NCI-H187 treated with DMSO at 0.1 percent for 48 hours (cell line): ENCODE data around the gene ITPR3.
"Not testable (repeated sequence)": the region's sequence is repeated elsewhere in the genome, so short reads cannot be mapped to it uniquely, and the experiment has no call there.

Source experiments
- DNase-seq: peaks from one replicate; lab custom pipeline; 2025; lab: John Stamatoyannopoulos, UW

The ITPR3 gene

GRCh38 chr6:33591424-33592032, 29.6 kb upstream of the ITPR3 start:
- DNase-seq = no peak

DNA sequence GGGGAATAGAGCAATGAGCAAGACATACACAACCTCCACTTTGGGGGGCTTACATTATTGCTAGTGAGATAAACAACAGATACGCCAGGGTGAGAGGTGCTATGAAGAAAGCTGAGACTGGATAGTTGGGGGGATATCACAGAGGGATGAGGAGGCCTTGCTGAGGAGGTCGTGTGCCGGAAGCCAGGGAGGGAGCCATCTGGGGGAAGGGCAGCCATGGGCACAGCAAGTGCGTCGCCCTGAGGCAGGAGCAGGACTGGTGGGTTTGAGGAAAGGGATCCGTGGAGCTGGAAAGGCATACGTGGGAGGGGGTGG, 28.9 kb upstream of the ITPR3 start:
- DNase-seq = no peak

DNA sequence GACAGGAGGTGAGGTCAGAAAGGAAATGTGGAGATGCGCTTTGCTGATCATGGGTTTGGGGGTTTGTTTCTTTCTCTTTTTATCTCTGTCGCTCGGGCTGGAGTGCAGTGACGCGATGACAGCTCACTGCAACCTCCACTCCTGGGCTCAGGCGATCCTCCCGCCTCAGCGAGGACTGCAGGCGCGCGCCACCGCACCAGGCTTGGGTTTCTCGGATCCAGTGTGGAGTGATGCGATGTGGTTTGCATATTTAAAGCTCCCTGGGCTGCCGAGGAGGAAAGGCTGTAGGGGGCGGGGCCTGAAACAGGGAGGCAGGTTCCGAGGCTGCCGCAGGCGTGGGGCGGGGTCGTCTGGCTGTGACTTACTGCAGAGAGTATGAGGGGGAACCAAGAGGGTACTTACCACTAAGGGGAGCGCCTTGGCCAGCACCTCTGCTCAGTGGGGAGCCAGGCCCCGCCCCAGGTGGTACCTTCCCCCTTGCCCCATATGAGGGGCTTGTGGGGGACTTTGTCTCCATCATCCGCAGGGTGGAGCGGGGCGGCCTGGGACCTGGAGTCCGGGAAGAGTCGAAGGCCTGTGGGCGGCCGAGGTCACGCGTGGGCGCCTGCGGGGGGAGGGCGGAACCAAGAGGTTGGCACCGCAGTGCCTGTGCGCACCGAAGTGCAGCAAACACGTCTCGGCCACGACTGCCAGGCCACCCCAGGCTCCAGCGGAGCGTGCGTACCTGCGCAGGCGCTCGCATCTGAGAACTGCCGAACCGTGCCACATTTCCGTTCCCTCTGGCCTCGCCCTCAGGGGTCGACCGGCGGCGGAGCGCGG, 28.3 kb upstream of the ITPR3 start:
- no peak for DNase-seq

- no peak for DNase-seq
Observed at GRCh38 chr6:33593414-33593727, 27.8 kb upstream of the ITPR3 start.

GRCh38 chr6:33595001-33595846, 25.9 kb upstream of the ITPR3 start:
- DNase-seq = no peak

- not testable (repeated sequence) for DNase-seq
Observed at GRCh38 chr6:33596894-33597293, 24.2 kb upstream of the ITPR3 start.

DNA sequence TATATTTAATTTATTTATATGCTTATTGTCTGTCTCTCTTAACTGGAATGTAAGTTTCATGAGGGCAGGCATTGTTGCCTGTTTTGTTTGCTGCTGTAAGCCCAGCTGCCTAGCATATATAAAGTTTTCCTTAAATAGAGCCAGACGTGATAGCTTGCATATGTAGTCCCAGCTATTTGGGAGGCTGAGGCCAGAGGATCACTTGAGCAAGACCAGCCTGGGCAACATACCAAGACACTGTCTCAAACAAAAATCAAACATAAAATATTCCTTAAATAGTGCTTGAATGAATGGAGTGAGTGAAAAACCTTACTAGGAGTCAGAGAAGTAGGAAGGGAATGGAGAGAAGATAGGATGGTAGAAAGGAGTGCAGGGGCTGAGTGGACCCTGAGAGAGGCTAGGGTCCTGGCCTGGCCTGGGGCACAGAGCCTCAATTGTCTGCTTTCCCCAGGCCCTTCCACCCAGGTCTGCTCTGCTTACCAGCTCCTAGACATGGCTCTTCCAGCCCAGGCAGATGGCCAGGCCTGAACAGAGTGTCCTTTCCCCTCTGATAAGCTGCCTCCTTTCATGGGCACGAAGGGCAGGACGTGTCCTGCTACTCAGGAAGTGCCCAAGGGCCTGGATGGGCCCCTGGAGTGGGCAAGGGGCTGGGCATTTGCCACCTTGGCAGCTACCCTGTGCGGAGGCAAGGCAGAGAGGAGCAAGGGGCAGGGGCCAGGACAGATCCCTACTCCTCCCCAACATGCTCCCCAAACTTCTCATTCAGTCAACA, 23.4 kb upstream of the ITPR3 start:
- no peak for DNase-seq

GRCh38 chr6:33599413-33599938, 21.6 kb upstream of the ITPR3 start:
- DNase-seq = no peak

GRCh38 chr6:33600761-33601160, 20.4 kb upstream of the ITPR3 start:
- no peak for DNase-seq

GRCh38 chr6:33602180-33602579, 18.9 kb upstream of the ITPR3 start:
- DNase-seq = no peak

DNA sequence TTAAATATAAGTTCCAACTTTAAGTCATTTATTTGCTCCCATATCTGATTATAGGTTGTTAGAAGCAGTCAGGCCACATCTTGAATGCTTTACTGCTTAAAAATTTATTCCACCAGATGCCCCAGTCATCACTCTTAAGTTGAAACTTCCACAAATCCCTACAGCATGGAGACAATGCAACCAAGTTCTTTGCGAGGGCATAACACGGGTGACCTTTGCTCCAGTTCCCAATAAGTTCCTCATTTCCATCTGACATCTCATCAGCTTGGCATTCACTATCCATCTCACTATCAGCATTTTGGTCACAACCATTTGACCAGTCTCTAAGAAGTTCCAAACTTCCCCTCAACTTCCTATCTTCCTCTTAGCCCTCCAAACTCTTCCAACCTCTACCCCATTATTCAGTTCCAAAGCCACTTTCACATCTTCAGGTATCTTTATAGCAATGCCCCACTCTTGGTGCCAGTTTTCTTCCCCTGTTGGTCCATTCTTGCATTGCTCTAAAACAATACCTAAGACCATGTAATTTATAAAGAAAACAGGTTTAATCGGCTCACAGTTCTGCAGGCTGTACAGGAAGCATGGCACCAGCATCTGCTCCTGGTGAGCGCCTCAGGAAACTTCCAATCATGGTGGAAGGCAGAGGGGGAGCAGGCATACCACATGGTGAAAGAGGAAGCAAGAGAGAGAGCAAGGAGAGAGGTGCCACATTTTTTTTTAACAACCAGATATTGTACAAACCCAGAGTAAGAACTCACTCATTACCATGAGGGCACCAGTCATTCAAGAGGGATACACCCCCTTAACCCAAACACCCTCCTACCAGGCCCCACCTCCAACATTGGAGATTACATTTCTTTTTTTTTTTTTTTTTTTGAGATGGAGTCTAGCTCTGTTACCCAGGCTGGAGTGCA, 15.9 kb upstream of the ITPR3 start:
- DNase-seq = no peak

GRCh38 chr6:33606642-33607041, 14.5 kb upstream of the ITPR3 start:
- no peak for DNase-seq

- no peak for DNase-seq
Observed at GRCh38 chr6:33607126-33607783, 13.9 kb upstream of the ITPR3 start.

- DNase-seq = no peak
Observed at GRCh38 chr6:33607784-33608161, 13.3 kb upstream of the ITPR3 start.

DNA sequence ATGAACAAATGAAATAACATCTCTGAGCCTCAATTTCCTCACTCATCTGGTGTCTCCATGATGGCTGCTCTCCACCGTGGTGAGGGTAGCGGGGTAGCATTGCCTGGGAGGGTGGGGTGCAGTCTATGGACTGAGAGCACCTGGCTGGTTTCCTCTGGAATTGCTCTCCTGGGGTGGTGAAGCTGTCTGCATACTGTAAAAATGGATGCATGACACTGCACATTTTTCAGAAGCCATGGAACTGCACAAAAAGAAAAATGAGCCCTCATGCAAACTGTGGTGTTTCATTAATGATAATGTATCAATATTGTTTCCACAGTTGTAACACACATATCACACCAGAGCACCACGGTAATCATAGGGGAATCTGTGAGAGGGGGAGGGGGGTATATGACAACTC, 12.1 kb upstream of the ITPR3 start:
- no peak for DNase-seq

GRCh38 chr6:33609528-33609927, 11.6 kb upstream of the ITPR3 start:
- no peak for DNase-seq

DNA sequence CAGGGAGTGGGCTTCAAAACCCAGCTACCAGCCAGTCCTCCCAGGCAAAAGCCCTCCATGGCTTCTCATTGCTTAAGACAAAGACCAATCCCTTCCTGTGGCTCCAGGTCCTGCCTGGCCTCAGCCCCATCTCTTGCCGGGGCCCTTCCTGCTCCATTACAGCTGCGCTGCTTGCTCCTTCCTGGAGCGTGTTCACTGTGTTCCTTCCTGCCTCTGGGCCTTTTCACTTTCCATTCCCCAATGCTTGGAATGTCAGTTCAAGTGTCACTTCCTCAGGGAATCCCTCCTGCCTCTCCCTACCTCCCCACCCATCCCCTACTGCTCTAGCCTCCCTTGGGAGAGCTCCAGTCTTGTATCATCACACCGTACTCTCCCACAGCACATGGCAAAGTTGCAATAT, 11.1 kb upstream of the ITPR3 start:
- no peak for DNase-seq

GRCh38 chr6:33610779-33611732, 10.1 kb upstream of the ITPR3 start:
- DNase-seq = no peak

GRCh38 chr6:33613146-33613794, 7.9 kb upstream of the ITPR3 start:
- DNase-seq = no peak
